CD1c-positive myeloid dendritic cell (primary cell): ENCODE data around the gene HSD17B11.
"Not testable (repeated sequence)": the region's sequence is repeated elsewhere in the genome, so short reads cannot be mapped to it uniquely, and the experiment has no call there.

Source experiments
- DNase-seq: peaks from one replicate; pipeline ENCODE4 v3.0.0-alpha.2; 2016; ENCODE audit errors: extremely low spot score

HSD17B11 gene

GRCh38 chr4:87306056-87306455, 84.9 kb downstream of the HSD17B11 start:
- no peak for DNase-seq

- no peak for DNase-seq
Measured at GRCh38 chr4:87305562-87305961, 85.4 kb downstream of the HSD17B11 start.

GRCh38 chr4:87304745-87305432, 86.1 kb downstream of the HSD17B11 start:
- no peak for DNase-seq

- no peak for DNase-seq
Measured at GRCh38 chr4:87299898-87300297, 91.1 kb downstream of the HSD17B11 start.

GRCh38 chr4:87298362-87298761, 92.6 kb downstream of the HSD17B11 start:
- DNase-seq: no peak

GRCh38 chr4:87294911-87295310, 96.1 kb downstream of the HSD17B11 start:
- DNase-seq: not testable (repeated sequence)

- not testable (repeated sequence) for DNase-seq
Measured at GRCh38 chr4:87293889-87294288, 97.1 kb downstream of the HSD17B11 start.

GRCh38 chr4:87286970-87287369, 104.0 kb downstream of the HSD17B11 start:
- DNase-seq: no peak
